Measurements from ENCODE around the gene BBC3.

The BBC3 gene

DNA sequence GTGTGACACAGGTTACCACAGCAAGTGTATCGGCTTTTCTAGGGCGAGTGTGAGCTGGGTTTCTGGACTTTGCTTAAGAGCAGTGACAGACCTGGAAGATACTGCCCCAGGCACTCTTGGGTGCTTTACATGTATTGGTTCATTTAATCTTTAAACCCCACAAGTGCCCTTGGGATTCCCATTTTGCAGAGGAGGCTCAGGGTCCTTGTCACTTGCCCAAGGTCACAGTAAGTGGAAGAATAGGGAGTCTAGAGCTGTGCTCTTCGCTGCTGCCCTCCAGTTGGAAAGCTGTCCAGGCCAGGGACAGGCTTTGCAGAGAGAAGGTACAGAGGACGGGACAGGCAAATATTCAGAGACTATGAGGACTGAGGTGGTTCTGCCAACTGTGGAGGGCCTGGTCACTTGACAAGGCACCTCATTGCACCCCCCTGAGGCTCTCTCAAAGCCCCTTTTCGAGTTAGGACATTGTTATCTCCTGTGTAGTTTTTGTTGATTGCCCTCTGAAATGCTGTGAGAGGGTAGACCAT lies 42.4 kb downstream of the BBC3 start:
- no peak for DNase-seq

DNA sequence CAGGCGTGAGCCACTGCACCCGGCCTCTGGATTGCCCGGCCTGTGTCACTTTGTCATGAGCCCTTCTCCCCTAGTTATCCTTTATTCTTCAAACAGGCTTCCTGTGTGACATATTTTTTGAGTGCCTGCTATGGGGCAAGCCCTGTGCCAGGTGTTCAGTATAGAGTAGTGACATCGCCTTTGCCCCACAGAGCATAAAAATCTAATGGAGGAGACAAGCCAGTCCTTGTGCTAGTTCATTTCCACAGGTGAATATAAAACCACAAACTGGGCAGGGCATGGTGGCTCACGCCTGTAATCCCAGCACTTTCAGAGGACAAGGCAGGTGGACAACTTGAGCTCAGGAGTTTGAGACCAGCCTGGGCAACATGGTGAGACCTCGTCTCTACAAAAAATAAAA lies 43.2 kb downstream of the BBC3 start:
- DNase-seq, result no peak

DNA sequence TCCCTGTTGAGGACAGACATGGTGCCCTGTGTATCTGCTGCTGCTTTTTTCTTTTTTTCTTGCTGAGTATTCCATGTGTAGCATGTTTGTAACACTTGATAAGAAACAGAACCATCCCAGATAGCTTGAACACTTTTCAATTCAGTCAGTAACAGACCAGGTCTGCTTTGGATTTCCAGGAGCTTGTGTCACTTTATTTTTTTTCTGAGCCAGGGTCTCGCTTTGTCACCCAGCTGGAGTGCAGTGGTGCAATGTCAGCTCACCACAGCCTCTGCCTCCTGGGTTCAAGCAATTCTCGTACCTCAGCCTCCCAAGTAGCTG lies 43.7 kb downstream of the BBC3 start:
- no peak for DNase-seq

DNA sequence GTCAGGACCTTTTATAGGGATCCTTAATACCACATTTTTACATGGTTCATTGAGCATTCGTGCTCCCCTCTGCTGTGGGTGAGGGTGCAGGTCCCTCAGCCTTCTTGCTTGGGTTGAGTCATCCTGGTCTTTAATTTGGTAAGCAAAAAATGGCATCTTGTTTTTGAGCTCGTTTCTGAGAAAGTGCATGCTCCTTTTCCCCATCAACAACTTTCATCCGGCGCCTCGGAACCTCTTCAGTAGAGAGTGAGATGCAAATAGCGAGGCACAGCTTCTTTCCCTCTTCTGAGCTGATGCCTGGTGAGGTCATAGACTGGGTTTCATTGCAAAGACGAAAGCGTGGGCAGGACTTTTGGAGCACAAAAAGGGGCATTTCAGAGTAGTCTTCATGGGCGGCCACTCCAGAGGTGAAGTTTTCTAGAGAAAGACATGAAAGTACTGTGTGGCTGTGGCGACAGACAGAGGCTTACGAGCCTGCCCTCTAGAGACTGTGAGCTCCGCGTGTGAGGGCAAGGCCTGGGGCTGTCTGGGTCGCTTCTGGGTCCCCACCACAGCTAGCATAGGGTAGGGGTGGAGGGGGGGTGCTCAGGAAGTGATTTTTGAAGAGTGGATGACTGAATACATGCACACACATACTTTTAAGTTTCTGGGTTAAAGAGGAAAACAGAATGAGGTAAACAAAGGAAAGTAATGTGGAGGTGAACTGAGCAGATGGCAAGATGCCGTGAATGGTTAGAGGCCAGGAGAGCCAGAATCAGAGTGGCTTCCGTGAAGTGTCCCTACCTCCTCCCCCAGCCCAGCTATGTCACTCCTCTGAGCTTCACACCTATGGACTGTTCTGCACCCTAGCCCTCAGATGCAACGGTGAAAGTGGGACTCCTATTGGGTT lies 44.3 kb downstream of the BBC3 start:
- peak; percentile 73 to 80 for DNase-seq

DNA sequence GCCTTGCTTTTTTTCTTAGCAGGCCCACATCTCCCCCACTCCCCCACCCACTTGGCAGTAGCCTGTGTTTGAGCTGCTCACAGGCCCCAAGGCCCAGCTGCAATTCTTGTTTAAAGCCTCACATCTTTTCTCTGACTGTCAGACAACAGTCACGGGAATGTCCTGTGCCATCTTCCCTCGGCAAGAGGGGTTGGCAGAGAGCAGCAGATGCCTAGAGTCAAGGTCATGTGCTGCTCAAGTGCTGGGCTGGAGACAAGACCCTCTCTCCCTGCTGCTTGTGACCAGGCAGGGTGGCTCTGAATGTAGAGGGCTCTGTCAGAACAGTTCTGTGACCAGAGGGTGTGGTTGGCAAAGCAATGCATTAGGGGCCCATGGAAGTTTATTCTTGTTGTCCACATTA lies 47.4 kb downstream of the BBC3 start:
- DNase-seq, result no peak

DNA sequence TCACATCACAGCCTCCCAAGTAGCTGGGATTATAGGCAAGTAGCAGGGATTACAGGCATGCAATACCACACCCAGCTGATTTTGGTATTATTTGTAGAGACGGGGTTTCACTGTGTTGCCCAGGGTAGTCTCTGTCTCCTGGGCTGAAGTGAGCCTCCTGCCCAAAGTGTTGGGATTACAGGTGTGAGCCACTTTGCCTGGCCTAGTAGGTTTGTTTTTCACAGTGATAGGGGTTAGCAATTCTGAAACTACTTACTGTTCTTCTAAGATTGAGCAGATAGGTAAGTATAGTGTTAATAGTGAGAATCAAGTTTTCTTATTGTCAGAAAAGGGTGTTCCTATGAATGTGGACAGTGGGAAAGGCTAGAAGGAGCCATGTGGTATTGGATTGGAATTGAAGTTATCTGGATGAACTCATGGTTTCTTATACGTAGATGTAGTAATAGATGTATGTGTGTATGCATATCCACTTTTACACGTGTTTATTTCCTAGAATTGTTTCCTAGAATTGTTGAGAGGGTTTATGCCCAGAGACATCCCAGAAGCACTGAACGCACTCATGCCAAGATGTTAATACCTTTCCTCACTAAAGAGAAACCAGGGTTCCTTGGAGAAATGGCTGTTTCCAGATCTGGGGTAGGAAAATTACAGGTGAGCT lies 51.2 kb downstream of the BBC3 start:
- DNase-seq, result no peak

DNA sequence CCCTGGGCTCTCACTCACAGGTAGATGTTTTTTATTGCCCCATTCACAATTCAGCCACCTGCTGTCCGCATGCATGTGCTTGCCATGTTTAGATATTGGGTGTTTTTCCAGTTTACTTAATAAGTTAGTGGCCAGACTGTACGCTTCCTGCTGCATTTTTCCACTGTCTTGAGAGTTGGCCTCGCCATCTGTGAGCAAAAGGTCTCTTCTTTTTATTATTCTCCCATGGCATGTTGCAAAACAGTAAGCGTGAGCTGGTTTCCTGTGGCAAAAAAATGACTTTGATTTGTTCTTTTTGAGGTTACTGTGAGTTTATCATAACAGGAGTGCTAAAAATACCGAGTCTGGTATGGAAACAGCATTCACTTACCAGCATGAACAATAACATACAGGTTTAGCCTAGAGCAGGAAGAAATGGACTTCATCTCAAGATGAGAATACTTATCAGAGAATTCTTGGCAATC lies 54.3 kb downstream of the BBC3 start:
- DNase-seq, result peak; percentile 13 to 57

DNA sequence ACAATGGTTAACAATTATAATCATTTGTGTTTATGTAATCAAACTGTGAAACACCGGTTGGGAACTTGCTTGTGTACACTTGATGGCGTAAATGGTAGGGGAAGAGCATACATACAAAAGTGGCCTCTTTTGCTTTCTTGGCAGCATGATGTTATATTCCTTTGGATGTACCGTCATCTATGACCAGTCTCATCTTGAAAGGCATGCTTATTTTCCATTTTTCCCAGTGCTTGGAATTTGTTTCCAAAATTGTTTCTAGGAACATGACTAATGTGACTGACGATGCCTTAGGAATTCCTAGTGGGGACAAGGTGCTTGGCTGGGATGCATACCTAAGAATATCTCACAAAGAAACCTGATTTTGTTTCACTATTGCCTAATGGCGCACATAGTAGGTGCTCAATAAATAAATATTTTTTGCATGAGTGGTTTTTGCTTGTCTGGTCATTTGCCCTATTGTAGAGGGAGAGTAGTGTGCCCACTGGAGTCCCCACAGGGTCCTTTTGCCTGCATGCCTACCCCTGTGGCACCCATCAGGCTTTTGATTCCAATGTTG lies 54.9 kb downstream of the BBC3 start:
- no peak for DNase-seq

DNA sequence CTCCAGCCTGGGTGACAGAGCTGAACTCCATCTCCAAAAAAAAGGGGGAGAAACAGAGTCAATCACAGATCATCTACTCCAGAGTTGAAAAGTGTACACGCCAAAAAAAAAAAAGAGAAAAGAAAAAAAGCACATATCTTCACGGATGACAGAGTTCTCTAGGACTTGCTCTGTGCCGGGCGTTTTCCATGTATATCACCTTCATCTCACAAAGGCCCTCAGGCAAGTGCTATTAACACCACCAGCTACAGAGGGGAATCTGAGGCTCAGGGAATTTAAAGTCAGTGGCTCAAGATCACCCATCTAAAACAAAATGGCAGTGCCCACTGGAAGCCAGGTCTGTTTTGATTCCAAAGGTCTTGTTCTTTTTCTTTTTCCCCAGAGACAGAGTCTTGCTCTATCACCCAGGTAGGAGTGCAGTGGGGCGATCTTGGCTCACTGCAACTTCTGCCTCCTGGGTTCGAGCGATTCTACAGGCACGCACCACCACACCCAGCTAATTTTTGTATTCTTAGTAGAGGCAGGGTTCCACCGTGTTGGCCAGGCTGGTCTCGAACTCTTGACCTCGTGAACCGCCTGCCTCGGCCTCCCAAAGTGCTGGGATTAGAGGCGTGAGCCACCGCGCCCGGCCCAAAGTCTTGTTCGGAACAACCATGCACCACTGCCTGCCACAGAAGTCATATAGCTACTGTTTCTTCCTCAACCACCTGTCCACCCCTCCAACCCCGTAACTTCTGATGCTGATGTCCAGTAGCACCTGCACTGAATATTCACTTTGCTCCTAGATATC lies 58.1 kb downstream of the BBC3 start:
- no peak for DNase-seq
